Trophoblast cell (in vitro differentiated cells and primary cell): ENCODE measurements around the gene OTUD4. TPM values are rescaled to one million over a fixed set of nuclear protein-coding genes. Genes with fewer than 3 reads are reported as not detected.
"Not testable (repeated sequence)": the region's sequence is repeated elsewhere in the genome, so short reads cannot be mapped to it uniquely, and the experiment has no call there.

ENCODE experiments used
- DNase-seq, 2 donors: peaks; one replicate each; pipeline ENCODE4 v3.0.0-alpha.2; 2016
- H2AFZ ChIP-seq: 2 replicates; pipeline ENCODE4 v1.6.1; 2013; ENCODE audit warnings: low read length, moderate library complexity, mild to moderate bottlenecking; ENCODE audit not compliant: insufficient read depth, poor library complexity
- H2AK5ac ChIP-seq: 2 replicates; pipeline ENCODE4 v1.6.1; 2013; ENCODE audit warnings: mild to moderate bottlenecking, low read length
- H2BK120ac ChIP-seq: 2 replicates; pipeline ENCODE4 v1.6.1; 2013; ENCODE audit warnings: low read length, mild to moderate bottlenecking, moderate library complexity; ENCODE audit not compliant: insufficient read depth, poor library complexity
- H2BK12ac ChIP-seq: 2 replicates; pipeline ENCODE4 v1.6.1; 2013; ENCODE audit warnings: mild to moderate bottlenecking, low read length, moderate library complexity
- H2BK5ac ChIP-seq: 2 replicates; pipeline ENCODE4 v1.6.1; 2013; ENCODE audit warnings: low read length, low read depth, moderate library complexity, mild to moderate bottlenecking; ENCODE audit not compliant: poor library complexity
- H3K14ac ChIP-seq: 2 replicates; pipeline ENCODE4 v1.6.1; 2013; ENCODE audit warnings: mild to moderate bottlenecking, low read length
- H3K18ac ChIP-seq: 2 replicates; pipeline ENCODE4 v1.6.1; 2013; ENCODE audit warnings: mild to moderate bottlenecking, low read length
- H3K23ac ChIP-seq: 2 replicates; pipeline ENCODE4 v1.6.1; 2013; ENCODE audit warnings: low read length
- H3K27ac ChIP-seq: 2 replicates; pipeline ENCODE4 v1.5.1; 2013; ENCODE audit warnings: low read depth, mild to moderate bottlenecking, inconsistent platforms, low read length, moderate library complexity
- H3K27me3 ChIP-seq: 2 replicates; pipeline ENCODE4 v1.6.1; 2013; ENCODE audit warnings: inconsistent platforms, mild to moderate bottlenecking, low read length, moderate library complexity; ENCODE audit not compliant: insufficient read depth
- H3K36me3 ChIP-seq, 2 experiments: 1 replicate in 1 of 2; 2 replicates in 1 of 2; pipeline ENCODE4 v1.6.1; 2013; ENCODE audit warnings: low read length in 2 of 2, mild to moderate bottlenecking in 2 of 2, moderate library complexity in 1 of 2; ENCODE audit not compliant: insufficient read depth in 2 of 2, control insufficient read depth in 1 of 2
- H3K4ac ChIP-seq: 2 replicates; pipeline ENCODE4 v1.6.1; 2013; ENCODE audit warnings: low read depth, mild to moderate bottlenecking, low read length, moderate library complexity
- H3K4me1 ChIP-seq, 2 experiments: 1 replicate in 1 of 2; 2 replicates in 1 of 2; pipeline ENCODE4 v1.6.1; 2013; ENCODE audit warnings: low read length in 2 of 2, mild to moderate bottlenecking in 2 of 2, moderate library complexity in 1 of 2; ENCODE audit not compliant: insufficient read depth in 2 of 2, control insufficient read depth in 1 of 2
- H3K4me2 ChIP-seq: 2 replicates; pipeline ENCODE4 v1.6.1; 2013; ENCODE audit warnings: inconsistent platforms, mild to moderate bottlenecking, low read length, moderate library complexity
- H3K4me3 ChIP-seq: 2 replicates; pipeline ENCODE4 v1.5.1; 2013; ENCODE audit warnings: mild to moderate bottlenecking, low read depth, low read length, inconsistent platforms
- H3K79me1 ChIP-seq: one replicate; pipeline ENCODE4 v1.6.1; 2013; ENCODE audit warnings: low read length
- H3K79me2 ChIP-seq: 2 replicates; pipeline ENCODE4 v1.6.1; 2013; ENCODE audit warnings: low read length, mild to moderate bottlenecking; ENCODE audit not compliant: control insufficient read depth, insufficient read depth, poor library complexity
- H3K9ac ChIP-seq: 2 replicates; pipeline ENCODE4 v1.6.1; 2013; ENCODE audit warnings: mild to moderate bottlenecking, low read length
- H3K9me3 ChIP-seq: 2 replicates; pipeline ENCODE4 v1.6.1; 2013; ENCODE audit warnings: low read depth, mild to moderate bottlenecking, control low read depth, inconsistent platforms, low read length; ENCODE audit not compliant: insufficient read depth
- H4K12ac ChIP-seq: 2 replicates; pipeline ENCODE4 v1.6.1; 2013; ENCODE audit warnings: low read depth, mild to moderate bottlenecking, low read length, moderate library complexity
- H4K8ac ChIP-seq: 2 replicates; pipeline ENCODE4 v1.6.1; 2013; ENCODE audit warnings: low read depth, mild to moderate bottlenecking, low read length, moderate library complexity
- H4K91ac ChIP-seq: one replicate; pipeline ENCODE4 v1.6.1; 2013; ENCODE audit warnings: low read depth, mild to moderate bottlenecking, low read length, moderate library complexity
- WGBS: extraction: QIAGEN DNeasy Blood & Tissue Kit; methylation state at CpG from one replicate; pipeline ENCODE4 v1.1.7; 2013; ENCODE audit warnings: missing lambda C conversion rate; ENCODE audit not compliant: insufficient read length, insufficient coverage; ENCODE audit errors: extremely low coverage; 5-methylcytosine and 5-hydroxymethylcytosine counted together
- polyA plus RNA-seq: library from polyadenylated mRNA; stranded (reverse); fragments of 200-250 nt; gene quantifications from 2 replicates; pipeline ENCODE4 v1.2.3, GENCODE V29; 2013

OTUD4 gene, protein sequence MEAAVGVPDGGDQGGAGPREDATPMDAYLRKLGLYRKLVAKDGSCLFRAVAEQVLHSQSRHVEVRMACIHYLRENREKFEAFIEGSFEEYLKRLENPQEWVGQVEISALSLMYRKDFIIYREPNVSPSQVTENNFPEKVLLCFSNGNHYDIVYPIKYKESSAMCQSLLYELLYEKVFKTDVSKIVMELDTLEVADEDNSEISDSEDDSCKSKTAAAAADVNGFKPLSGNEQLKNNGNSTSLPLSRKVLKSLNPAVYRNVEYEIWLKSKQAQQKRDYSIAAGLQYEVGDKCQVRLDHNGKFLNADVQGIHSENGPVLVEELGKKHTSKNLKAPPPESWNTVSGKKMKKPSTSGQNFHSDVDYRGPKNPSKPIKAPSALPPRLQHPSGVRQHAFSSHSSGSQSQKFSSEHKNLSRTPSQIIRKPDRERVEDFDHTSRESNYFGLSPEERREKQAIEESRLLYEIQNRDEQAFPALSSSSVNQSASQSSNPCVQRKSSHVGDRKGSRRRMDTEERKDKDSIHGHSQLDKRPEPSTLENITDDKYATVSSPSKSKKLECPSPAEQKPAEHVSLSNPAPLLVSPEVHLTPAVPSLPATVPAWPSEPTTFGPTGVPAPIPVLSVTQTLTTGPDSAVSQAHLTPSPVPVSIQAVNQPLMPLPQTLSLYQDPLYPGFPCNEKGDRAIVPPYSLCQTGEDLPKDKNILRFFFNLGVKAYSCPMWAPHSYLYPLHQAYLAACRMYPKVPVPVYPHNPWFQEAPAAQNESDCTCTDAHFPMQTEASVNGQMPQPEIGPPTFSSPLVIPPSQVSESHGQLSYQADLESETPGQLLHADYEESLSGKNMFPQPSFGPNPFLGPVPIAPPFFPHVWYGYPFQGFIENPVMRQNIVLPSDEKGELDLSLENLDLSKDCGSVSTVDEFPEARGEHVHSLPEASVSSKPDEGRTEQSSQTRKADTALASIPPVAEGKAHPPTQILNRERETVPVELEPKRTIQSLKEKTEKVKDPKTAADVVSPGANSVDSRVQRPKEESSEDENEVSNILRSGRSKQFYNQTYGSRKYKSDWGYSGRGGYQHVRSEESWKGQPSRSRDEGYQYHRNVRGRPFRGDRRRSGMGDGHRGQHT
- polyA plus RNA-seq, result 15.6 and 16.1 TPM in 2 replicates

DNA sequence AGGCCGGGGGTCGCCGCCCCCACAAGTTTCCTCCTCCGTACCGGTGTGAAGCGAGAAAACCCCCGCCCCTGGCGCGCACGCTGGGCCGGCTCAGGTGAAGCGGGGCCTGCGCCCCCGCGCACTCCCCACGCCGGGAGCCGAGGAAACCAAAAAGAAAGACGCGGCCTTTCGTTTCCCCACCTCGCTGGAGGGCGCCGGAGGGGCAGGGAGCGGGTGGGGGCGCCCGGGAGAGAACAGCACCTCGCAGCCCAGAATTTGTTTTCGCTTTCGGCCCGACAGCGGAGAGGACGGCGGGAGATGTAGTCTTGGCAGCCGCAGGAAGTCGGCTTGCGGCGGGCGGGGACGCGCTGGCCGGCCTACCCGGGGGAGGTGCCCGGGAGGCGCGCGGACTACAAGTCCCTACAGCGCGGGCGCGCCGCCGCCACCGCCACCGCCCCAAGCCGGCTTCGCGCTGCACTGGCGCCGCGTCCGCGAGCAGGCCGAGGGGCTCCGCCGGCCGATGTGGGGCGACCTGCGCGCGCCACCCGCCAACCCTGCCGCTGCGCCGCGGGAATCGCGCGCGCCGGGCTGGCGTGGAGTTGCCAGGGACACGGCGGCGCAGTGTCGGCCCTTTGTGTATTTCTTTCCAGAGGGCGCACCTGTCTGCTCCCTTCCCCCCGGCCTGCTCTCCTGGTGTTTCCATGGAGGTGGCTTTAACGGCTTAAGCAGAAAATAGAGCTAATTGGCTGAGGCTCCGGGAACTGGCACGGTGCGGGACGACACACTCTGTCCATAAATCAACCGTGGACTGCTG, at the start of gene OTUD4:
Gene OTUD4 (minus strand): TSS at position 292 of the 793 bp plus-strand sequence. CDS start 616 bp downstream, outside the sequence.
- Histone ChIP-seq H2AK5ac (no peak within 1 kb of the TSS), H3K4ac (peak within 1 kb of the TSS; percentile 82), H3K36me3 (no peaks in the 10 kb centered on the region), H3K79me1 (peaks cover 8% of the 10 kb centered on the region), H3K9ac (peak within 1 kb of the TSS; percentile 97), H3K4me1 (peaks cover 0 to 7% of the 10 kb centered on the region in 2 experiments), H4K91ac (peak within 1 kb of the TSS; percentile 84), H4K8ac (peak within 1 kb of the TSS; percentile 96), H3K4me2 (peak within 1 kb of the TSS; percentile 86), H3K18ac (peak within 1 kb of the TSS; percentile 95), H3K27me3 (no peaks in the 10 kb centered on the region), H3K4me3 (peak within 1 kb of the TSS; percentile 89), H3K9me3 (no peaks in the 10 kb centered on the region), H2AFZ (peak within 1 kb of the TSS; percentile 50), H2BK12ac (no peak within 1 kb of the TSS), H3K79me2 (peaks cover 6% of the 10 kb centered on the region), H2BK120ac (peak within 1 kb of the TSS; percentile 60), H2BK5ac (peak within 1 kb of the TSS; percentile 90), H3K14ac (peak within 1 kb of the TSS; percentile 63), H3K27ac (peak within 1 kb of the TSS; percentile 89), H4K12ac (peak within 1 kb of the TSS; percentile 59), H3K23ac (no peak within 1 kb of the TSS)
- DNase-seq, result peak; percentile 92 to 95
- WGBS, result no CpG with 5 or more reads among the region's 94 CpGs

DNA sequence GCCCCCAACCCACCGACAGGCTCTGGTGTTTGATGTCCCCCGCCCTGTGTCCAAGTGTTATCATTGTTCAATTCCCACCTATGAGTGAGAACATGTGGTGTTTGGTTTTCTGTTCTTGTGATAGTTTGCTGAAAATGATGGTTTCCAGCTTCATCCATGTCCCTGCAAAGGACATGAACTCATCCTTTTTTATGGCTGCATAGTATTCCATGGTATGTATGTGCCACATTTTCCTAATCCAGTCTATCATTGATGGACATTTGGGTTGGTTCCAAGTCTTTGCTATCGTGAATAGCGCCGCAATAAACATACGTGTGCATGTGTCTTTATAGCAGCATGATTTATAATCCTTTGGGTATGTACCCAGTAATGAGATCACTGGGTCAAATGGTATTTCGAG, 42.8 kb upstream of the OTUD4 start:
- not testable (repeated sequence) for H3K9me3 ChIP-seq, H2AK5ac ChIP-seq, H4K91ac ChIP-seq, H3K23ac ChIP-seq, H4K12ac ChIP-seq, DNase-seq, H3K4me2 ChIP-seq, H3K79me1 ChIP-seq, H3K27ac ChIP-seq, H2BK120ac ChIP-seq, H3K4me3 ChIP-seq, H4K8ac ChIP-seq, H3K18ac ChIP-seq, H3K36me3 ChIP-seq, H3K14ac ChIP-seq, H3K4me1 ChIP-seq, H2AFZ ChIP-seq, H2BK12ac ChIP-seq, H3K4ac ChIP-seq, H3K79me2 ChIP-seq, H3K27me3 ChIP-seq, H2BK5ac ChIP-seq, H3K9ac ChIP-seq
- WGBS, result no CpG with 5 or more reads among the region's 7 CpGs

DNA sequence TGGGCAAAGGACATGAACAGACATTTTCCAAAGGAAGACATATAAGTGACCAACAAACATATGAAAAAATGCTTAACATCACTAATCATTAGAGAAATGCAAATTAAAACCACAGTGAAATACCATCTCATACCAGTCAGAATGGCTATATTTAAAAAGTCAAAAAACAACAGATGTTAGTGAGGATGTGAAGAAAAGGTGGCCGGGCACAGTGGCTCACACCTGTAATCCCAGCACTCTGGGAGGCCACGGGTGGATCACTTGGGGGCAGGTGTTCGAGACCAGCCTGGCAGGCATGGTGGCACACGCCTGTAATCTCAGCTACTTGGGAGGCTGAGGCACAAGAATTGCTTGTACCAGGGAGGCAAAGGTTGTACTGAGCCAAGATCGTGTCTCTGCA, 41.1 kb upstream of the OTUD4 start:
- H3K14ac ChIP-seq, result not testable (repeated sequence)

DNA sequence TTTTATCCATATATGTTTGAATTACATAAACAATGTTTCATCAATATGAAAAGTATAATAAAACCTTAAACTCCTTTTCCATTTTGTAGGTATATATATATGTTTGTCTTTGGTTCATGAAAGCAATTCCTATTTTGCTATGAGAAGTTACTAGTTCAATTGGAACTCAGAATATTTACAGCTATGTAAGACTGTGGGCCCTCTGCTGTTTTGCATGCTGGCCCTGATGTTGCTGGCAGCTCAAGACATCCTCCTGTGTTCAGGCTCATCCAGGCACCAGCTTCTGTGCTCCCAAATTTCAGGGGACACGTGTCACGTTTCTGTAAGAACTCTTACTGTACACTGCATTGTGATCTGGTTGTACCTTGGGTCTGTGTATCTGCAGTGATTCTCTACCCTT, 38.7 kb upstream of the OTUD4 start:
- WGBS, result no CpG with 5 or more reads among the region's 2 CpGs
- Histone ChIP-seq H3K4me2 (no peak overlapping the region), H3K14ac (no peak overlapping the region), H2AK5ac (no peak overlapping the region), H3K36me3 (no peaks in the 10 kb centered on the region), H4K8ac (no peak overlapping the region), H3K27ac (no peak overlapping the region), H2BK12ac (no peak overlapping the region), H4K12ac (no peak overlapping the region), H4K91ac (no peak overlapping the region), H3K79me1 (no peaks in the 10 kb centered on the region), H2BK5ac (no peak overlapping the region), H3K4ac (no peak overlapping the region), H3K4me3 (no peak overlapping the region), H3K9ac (no peak overlapping the region), H3K27me3 (no peaks in the 10 kb centered on the region), H2BK120ac (no peak overlapping the region), H3K18ac (no peak overlapping the region), H3K4me1 (no peaks in the 10 kb centered on the region), H2AFZ (no peak overlapping the region), H3K79me2 (no peaks in the 10 kb centered on the region), H3K23ac (no peak overlapping the region), H3K9me3 (no peaks in the 10 kb centered on the region)
- DNase-seq, result peak; percentile 32 to 52

More for the DNA sequence above, 41.1 kb upstream of the OTUD4 start:
- not testable (repeated sequence) for H3K27me3 ChIP-seq, H3K4me3 ChIP-seq, H3K4me2 ChIP-seq, H2AK5ac ChIP-seq, H2BK12ac ChIP-seq, DNase-seq, H3K23ac ChIP-seq, H2BK120ac ChIP-seq, H3K9ac ChIP-seq, H2BK5ac ChIP-seq, H3K36me3 ChIP-seq, H3K79me2 ChIP-seq, H4K12ac ChIP-seq, H3K4me1 ChIP-seq, H3K9me3 ChIP-seq, H3K18ac ChIP-seq, H4K8ac ChIP-seq, H2AFZ ChIP-seq, H4K91ac ChIP-seq, H3K4ac ChIP-seq, H3K79me1 ChIP-seq, H3K27ac ChIP-seq
- no CpG with 5 or more reads among the region's 5 CpGs for WGBS
